Head of caudate nucleus (tissue), 42 donors: Measurements from ENCODE around the gene JAKMIP2.
"Not testable (repeated sequence)": the region's sequence is repeated elsewhere in the genome, so short reads cannot be mapped to it uniquely, and the experiment has no call there.

ENCODE experiments used
- DNase-seq, 42 donors: peaks; one replicate each; pipeline versions ENCODE4 v3.0.0 to v3.0.0-alpha.2; 2020 to 2021; ENCODE audit warnings: mixed read lengths in 7 of 42
- intact Hi-C: fragments of 100-400 bp; cut with DNase I; formaldehyde crosslinking; loops from one replicate; pipeline ENCODE4 v1.15.0; 2022

Gene JAKMIP2

GRCh38 chr5:147782110-147783028 lies at the start of gene JAKMIP2:
Gene JAKMIP2 (minus strand): TSS chr5:147782728. CDS start chr5:147671806, 110,922 bp downstream.
- intact Hi-C loops: loop anchor here (5.0 kb wide), 1 partner anchor 45 kb away; no protein-coding TSS in a partner anchor
- peak; percentile 92 to 100 (median 98) for DNase-seq

- no peak for DNase-seq
- intact Hi-C loops: no loop called here
Measured at GRCh38 chr5:147831465-147831864, 48.9 kb upstream of the JAKMIP2 start, which contains the start of gene SPINK1. Gene SPINK1 (minus strand): TSS chr5:147831671. CDS start chr5:147831577, 94 bp downstream.

GRCh38 chr5:147830035-147830434 lies 47.5 kb upstream of the JAKMIP2 start:
- intact Hi-C loops: no loop called here
- DNase-seq: no peak

- DNase-seq, intact Hi-C loops: not testable (repeated sequence)
Measured at GRCh38 chr5:147827017-147827416, 44.5 kb upstream of the JAKMIP2 start.

- intact Hi-C loops: no loop called here
- DNase-seq: no peak
Measured at GRCh38 chr5:147826361-147826760, 43.8 kb upstream of the JAKMIP2 start.

- intact Hi-C loops: loop anchor here (2.0 kb wide), 1 partner anchor 194 kb away; no protein-coding TSS in a partner anchor
Measured at GRCh38 chr5:147822686-147823491, 40.4 kb upstream of the JAKMIP2 start.

GRCh38 chr5:147822222-147822621 lies 39.7 kb upstream of the JAKMIP2 start:
- intact Hi-C loops: loop anchor here (2.0 kb wide), 1 partner anchor 193 kb away; no protein-coding TSS in a partner anchor
- not testable (repeated sequence) for DNase-seq

More at GRCh38 chr5:147822686-147823491, 40.4 kb upstream of the JAKMIP2 start:
- peak in 41 of 42 donors; percentile 7 to 85 (median 67) for DNase-seq

GRCh38 chr5:147821766-147822165 lies 39.2 kb upstream of the JAKMIP2 start:
- no peak for DNase-seq
- intact Hi-C loops: loop anchor here (2.0 kb wide), 1 partner anchor 193 kb away; no protein-coding TSS in a partner anchor

GRCh38 chr5:147819261-147819770 lies 36.8 kb upstream of the JAKMIP2 start:
- DNase-seq: no peak
- intact Hi-C loops: no loop called here

- intact Hi-C loops: no loop called here
- DNase-seq: no peak
Measured at GRCh38 chr5:147818290-147818689, 35.8 kb upstream of the JAKMIP2 start.

GRCh38 chr5:147813696-147814095 lies 31.2 kb upstream of the JAKMIP2 start:
- no peak for DNase-seq
- intact Hi-C loops: no loop called here

- no peak for DNase-seq
- intact Hi-C loops: no loop called here
Measured at GRCh38 chr5:147809830-147810666, 27.5 kb upstream of the JAKMIP2 start.

- peak in 3 of 42 donors; percentile 8 to 37 (median 31) for DNase-seq
- intact Hi-C loops: no loop called here
Measured at GRCh38 chr5:147805030-147805454, 22.5 kb upstream of the JAKMIP2 start.

- intact Hi-C loops: no loop called here
Measured at GRCh38 chr5:147804334-147804733, 21.8 kb upstream of the JAKMIP2 start.

GRCh38 chr5:147803926-147804325 lies 21.4 kb upstream of the JAKMIP2 start:
- no peak for DNase-seq
- intact Hi-C loops: no loop called here

More at GRCh38 chr5:147804334-147804733, 21.8 kb upstream of the JAKMIP2 start:
- no peak for DNase-seq

GRCh38 chr5:147803161-147803560 lies 20.6 kb upstream of the JAKMIP2 start:
- intact Hi-C loops, DNase-seq: not testable (repeated sequence)

GRCh38 chr5:147801461-147801860 lies 18.9 kb upstream of the JAKMIP2 start:
- DNase-seq: no peak
- intact Hi-C loops: no loop called here

GRCh38 chr5:147800491-147800890 lies 18.0 kb upstream of the JAKMIP2 start:
- DNase-seq: no peak
- intact Hi-C loops: no loop called here
